Measurements from ENCODE around the gene CD24.
"Not testable (repeated sequence)": the region's sequence is repeated elsewhere in the genome, so short reads cannot be mapped to it uniquely, and the experiment has no call there.

Gene CD24

GRCh38 chr6:106974336-106974998 is at the start of gene CD24:
Gene CD24, minus strand, starts transcription at chr6:106974729. Its CDS starts 83 bp downstream, at chr6:106974646.
- H2AFZ ChIP-seq (ENCODE audit: low read length, unreplicated experiment) = peak within 1 kb of the TSS; percentile 43
- peak within 1 kb of the TSS; percentile 83 for H3K4me3 ChIP-seq (ENCODE audit: low read depth, low read length)
- H3K4me1 ChIP-seq (ENCODE audit: control insufficient read depth, insufficient read depth, low read length, unreplicated experiment) = no peaks in the 10 kb centered on the region
- H3K27me3 ChIP-seq (ENCODE audit: insufficient read depth, low read length) = peaks cover 57% of the 10 kb centered on the region
- no peak within 1 kb of the TSS for H3K27ac ChIP-seq (ENCODE audit: low read depth, low read length)
- H3K79me2 ChIP-seq (ENCODE audit: control insufficient read depth, insufficient read depth, low read length, unreplicated experiment) = no peaks in the 10 kb centered on the region
- H3K36me3 ChIP-seq (ENCODE audit: insufficient read depth, low read length) = no peaks in the 10 kb centered on the region

- no peaks in the 10 kb centered on the region for H3K79me2 ChIP-seq (ENCODE audit: control insufficient read depth, insufficient read depth, low read length, unreplicated experiment)
- H3K27ac ChIP-seq (ENCODE audit: low read depth, low read length) = no peak overlapping the region
- peaks cover 9% of the 10 kb centered on the region for H3K4me1 ChIP-seq (ENCODE audit: control insufficient read depth, insufficient read depth, low read length, unreplicated experiment)
- no peak overlapping the region for H2AFZ ChIP-seq (ENCODE audit: low read length, unreplicated experiment)
- no peaks in the 10 kb centered on the region for H3K27me3 ChIP-seq (ENCODE audit: insufficient read depth, low read length)
- no peaks in the 10 kb centered on the region for H3K36me3 ChIP-seq (ENCODE audit: insufficient read depth, low read length)
- no peak overlapping the region for H3K4me3 ChIP-seq (ENCODE audit: low read depth, low read length)
Measured at GRCh38 chr6:107021446-107022185, 47.1 kb upstream of the CD24 start.

- Histone ChIP-seq H3K79me2 (ENCODE audit: control insufficient read depth, insufficient read depth, low read length, unreplicated experiment) (no peaks in the 10 kb centered on the region), H3K27ac (ENCODE audit: low read depth, low read length) (no peak overlapping the region), H3K36me3 (ENCODE audit: insufficient read depth, low read length) (no peaks in the 10 kb centered on the region), H2AFZ (ENCODE audit: low read length, unreplicated experiment) (no peak overlapping the region), H3K4me3 (ENCODE audit: low read depth, low read length) (no peak overlapping the region), H3K4me1 (ENCODE audit: control insufficient read depth, insufficient read depth, low read length, unreplicated experiment) (peaks cover 9% of the 10 kb centered on the region), H3K27me3 (ENCODE audit: insufficient read depth, low read length) (no peaks in the 10 kb centered on the region)
Measured at GRCh38 chr6:107020239-107020638, 45.7 kb upstream of the CD24 start.

GRCh38 chr6:107019628-107020027 is 45.1 kb upstream of the CD24 start:
- not testable (repeated sequence) for H3K27ac ChIP-seq (ENCODE audit: low read depth, low read length); H3K4me3 ChIP-seq (ENCODE audit: low read depth, low read length)

GRCh38 chr6:107019047-107019446 is 44.5 kb upstream of the CD24 start:
- H2AFZ ChIP-seq (ENCODE audit: low read length, unreplicated experiment) = no peak overlapping the region
- no peaks in the 10 kb centered on the region for H3K36me3 ChIP-seq (ENCODE audit: insufficient read depth, low read length)

More at GRCh38 chr6:107019628-107020027, 45.1 kb upstream of the CD24 start:
- not testable (repeated sequence) for H3K27me3 ChIP-seq (ENCODE audit: insufficient read depth, low read length); H3K79me2 ChIP-seq (ENCODE audit: control insufficient read depth, insufficient read depth, low read length, unreplicated experiment); H2AFZ ChIP-seq (ENCODE audit: low read length, unreplicated experiment); H3K4me1 ChIP-seq (ENCODE audit: control insufficient read depth, insufficient read depth, low read length, unreplicated experiment); H3K36me3 ChIP-seq (ENCODE audit: insufficient read depth, low read length)

GRCh38 chr6:107009499-107009898 is 35.0 kb upstream of the CD24 start:
- Histone ChIP-seq H3K36me3 (ENCODE audit: insufficient read depth, low read length) (no peaks in the 10 kb centered on the region), H3K27ac (ENCODE audit: low read depth, low read length) (no peak overlapping the region), H3K79me2 (ENCODE audit: control insufficient read depth, insufficient read depth, low read length, unreplicated experiment) (no peaks in the 10 kb centered on the region), H3K4me1 (ENCODE audit: control insufficient read depth, insufficient read depth, low read length, unreplicated experiment) (no peaks in the 10 kb centered on the region), H2AFZ (ENCODE audit: low read length, unreplicated experiment) (no peak overlapping the region), H3K27me3 (ENCODE audit: insufficient read depth, low read length) (peaks cover 4% of the 10 kb centered on the region; the same call in 1 of the 2 replicates), H3K4me3 (ENCODE audit: low read depth, low read length) (no peak overlapping the region)

More at GRCh38 chr6:107019047-107019446, 44.5 kb upstream of the CD24 start:
- Histone ChIP-seq H3K27me3 (ENCODE audit: insufficient read depth, low read length) (peaks cover 3% of the 10 kb centered on the region; the same call in 1 of the 2 replicates), H3K4me3 (ENCODE audit: low read depth, low read length) (no peak overlapping the region), H3K27ac (ENCODE audit: low read depth, low read length) (no peak overlapping the region), H3K79me2 (ENCODE audit: control insufficient read depth, insufficient read depth, low read length, unreplicated experiment) (no peaks in the 10 kb centered on the region), H3K4me1 (ENCODE audit: control insufficient read depth, insufficient read depth, low read length, unreplicated experiment) (peaks cover 9% of the 10 kb centered on the region)

GRCh38 chr6:106997392-106998158 is 23.0 kb upstream of the CD24 start:
- Histone ChIP-seq H3K4me1 (ENCODE audit: control insufficient read depth, insufficient read depth, low read length, unreplicated experiment) (no peaks in the 10 kb centered on the region), H3K4me3 (ENCODE audit: low read depth, low read length) (no peak overlapping the region), H3K27me3 (ENCODE audit: insufficient read depth, low read length) (no peaks in the 10 kb centered on the region), H3K79me2 (ENCODE audit: control insufficient read depth, insufficient read depth, low read length, unreplicated experiment) (no peaks in the 10 kb centered on the region), H3K27ac (ENCODE audit: low read depth, low read length) (no peak overlapping the region), H2AFZ (ENCODE audit: low read length, unreplicated experiment) (peak overlapping the region; percentile 70), H3K36me3 (ENCODE audit: insufficient read depth, low read length) (no peaks in the 10 kb centered on the region)

- Histone ChIP-seq H3K27me3 (ENCODE audit: insufficient read depth, low read length) (peaks cover 5% of the 10 kb centered on the region; the same call in 1 of the 2 replicates), H3K36me3 (ENCODE audit: insufficient read depth, low read length) (no peaks in the 10 kb centered on the region), H3K4me3 (ENCODE audit: low read depth, low read length) (no peak overlapping the region), H2AFZ (ENCODE audit: low read length, unreplicated experiment) (no peak overlapping the region), H3K4me1 (ENCODE audit: control insufficient read depth, insufficient read depth, low read length, unreplicated experiment) (no peaks in the 10 kb centered on the region), H3K79me2 (ENCODE audit: control insufficient read depth, insufficient read depth, low read length, unreplicated experiment) (no peaks in the 10 kb centered on the region), H3K27ac (ENCODE audit: low read depth, low read length) (no peak overlapping the region)
Measured at GRCh38 chr6:106995640-106996039, 21.1 kb upstream of the CD24 start.

GRCh38 chr6:106989737-106990136 is 15.2 kb upstream of the CD24 start:
- not testable (repeated sequence) for H3K4me3 ChIP-seq (ENCODE audit: low read depth, low read length); H3K79me2 ChIP-seq (ENCODE audit: control insufficient read depth, insufficient read depth, low read length, unreplicated experiment); H2AFZ ChIP-seq (ENCODE audit: low read length, unreplicated experiment); H3K36me3 ChIP-seq (ENCODE audit: insufficient read depth, low read length); H3K4me1 ChIP-seq (ENCODE audit: control insufficient read depth, insufficient read depth, low read length, unreplicated experiment); H3K27ac ChIP-seq (ENCODE audit: low read depth, low read length)
- peaks cover 15% of the 10 kb centered on the region; the same call in 1 of the 2 replicates for H3K27me3 ChIP-seq (ENCODE audit: insufficient read depth, low read length)

- Histone ChIP-seq H3K79me2 (ENCODE audit: control insufficient read depth, insufficient read depth, low read length, unreplicated experiment) (no peaks in the 10 kb centered on the region), H3K4me1 (ENCODE audit: control insufficient read depth, insufficient read depth, low read length, unreplicated experiment) (no peaks in the 10 kb centered on the region), H3K36me3 (ENCODE audit: insufficient read depth, low read length) (no peaks in the 10 kb centered on the region), H2AFZ (ENCODE audit: low read length, unreplicated experiment) (no peak overlapping the region), H3K27me3 (ENCODE audit: insufficient read depth, low read length) (peaks cover 15% of the 10 kb centered on the region; the same call in 1 of the 2 replicates), H3K27ac (ENCODE audit: low read depth, low read length) (no peak overlapping the region), H3K4me3 (ENCODE audit: low read depth, low read length) (no peak overlapping the region)
Measured at GRCh38 chr6:106988664-106989063, 14.1 kb upstream of the CD24 start.

Measured in ACC112 (cell line).